ENCODE data around the gene NPIPB8.
"Not testable (repeated sequence)": the region's sequence is repeated elsewhere in the genome, so short reads cannot be mapped to it uniquely, and the experiment has no call there.

NPIPB8 gene

DNA sequence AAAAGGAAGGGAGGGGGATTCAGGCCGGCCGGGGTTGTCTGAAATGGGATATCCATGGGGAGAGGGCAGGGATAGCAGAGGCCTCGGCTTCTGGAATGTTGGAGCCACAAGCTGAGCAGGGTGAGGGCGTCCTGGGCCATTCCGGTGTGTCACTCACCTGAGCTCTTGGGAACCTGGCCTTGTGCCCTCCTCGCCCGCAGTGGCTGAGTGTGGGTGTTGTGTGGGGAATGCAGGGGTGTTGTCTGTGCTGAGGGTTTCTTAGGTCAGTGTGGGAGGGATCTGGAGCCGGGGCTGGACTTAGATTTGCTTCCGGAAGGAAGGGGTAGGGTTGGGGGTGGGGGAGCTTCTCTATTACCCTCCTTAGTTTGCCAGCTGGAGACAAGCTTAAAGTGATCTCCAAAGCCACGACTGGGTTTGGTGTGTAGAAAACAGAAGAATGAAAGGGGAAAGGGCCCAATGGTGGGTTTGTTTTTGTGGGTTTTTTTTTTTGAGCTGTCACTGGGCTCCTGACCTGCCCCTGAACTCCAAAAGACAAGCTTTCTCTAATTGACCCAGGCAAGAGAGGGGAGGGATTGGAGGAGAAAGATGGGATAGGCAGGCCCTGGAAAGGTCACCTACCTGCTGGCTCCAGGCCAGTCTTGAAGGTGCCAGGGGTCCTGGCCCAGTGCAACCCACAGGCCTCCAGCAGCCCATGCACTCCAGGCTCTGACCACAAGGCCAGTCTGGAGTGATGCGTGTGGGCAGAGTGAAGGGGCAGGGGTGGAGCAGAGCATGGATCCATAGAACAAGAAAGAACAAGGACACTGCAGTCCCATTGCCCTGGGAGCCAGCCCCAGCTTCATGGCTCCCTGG is 40.8 kb upstream of the NPIPB8 start, which contains the start of gene SULT1A2:
Gene SULT1A2 (minus strand): TSS at position 211 of the 852 bp plus-strand sequence. CDS start 1,120 bp downstream, outside the sequence.
- no peak within 1 kb of the TSS for H3K4me3 ChIP-seq (replicated peaks; ENCODE audit: insufficient read depth, low read length)
- TF ChIP-seq POLR2AphosphoS5 (IDR thresholded peaks at IDR 0.05; ENCODE audit: low read depth) (no peak), SPI1 (IDR thresholded peaks at IDR 0.05; ENCODE audit: borderline replicate concordance, low read depth) (no peak), GABPA (IDR thresholded peaks at IDR 0.05; ENCODE audit: low read depth) (no peak)
- TF ChIP-seq, protein P1, sequence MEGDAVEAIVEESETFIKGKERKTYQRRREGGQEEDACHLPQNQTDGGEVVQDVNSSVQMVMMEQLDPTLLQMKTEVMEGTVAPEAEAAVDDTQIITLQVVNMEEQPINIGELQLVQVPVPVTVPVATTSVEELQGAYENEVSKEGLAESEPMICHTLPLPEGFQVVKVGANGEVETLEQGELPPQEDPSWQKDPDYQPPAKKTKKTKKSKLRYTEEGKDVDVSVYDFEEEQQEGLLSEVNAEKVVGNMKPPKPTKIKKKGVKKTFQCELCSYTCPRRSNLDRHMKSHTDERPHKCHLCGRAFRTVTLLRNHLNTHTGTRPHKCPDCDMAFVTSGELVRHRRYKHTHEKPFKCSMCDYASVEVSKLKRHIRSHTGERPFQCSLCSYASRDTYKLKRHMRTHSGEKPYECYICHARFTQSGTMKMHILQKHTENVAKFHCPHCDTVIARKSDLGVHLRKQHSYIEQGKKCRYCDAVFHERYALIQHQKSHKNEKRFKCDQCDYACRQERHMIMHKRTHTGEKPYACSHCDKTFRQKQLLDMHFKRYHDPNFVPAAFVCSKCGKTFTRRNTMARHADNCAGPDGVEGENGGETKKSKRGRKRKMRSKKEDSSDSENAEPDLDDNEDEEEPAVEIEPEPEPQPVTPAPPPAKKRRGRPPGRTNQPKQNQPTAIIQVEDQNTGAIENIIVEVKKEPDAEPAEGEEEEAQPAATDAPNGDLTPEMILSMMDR (IDR thresholded peaks at IDR 0.05; ENCODE audit: insufficient read depth, low read length) = no peak
- TF ChIP-seq, protein P2, sequence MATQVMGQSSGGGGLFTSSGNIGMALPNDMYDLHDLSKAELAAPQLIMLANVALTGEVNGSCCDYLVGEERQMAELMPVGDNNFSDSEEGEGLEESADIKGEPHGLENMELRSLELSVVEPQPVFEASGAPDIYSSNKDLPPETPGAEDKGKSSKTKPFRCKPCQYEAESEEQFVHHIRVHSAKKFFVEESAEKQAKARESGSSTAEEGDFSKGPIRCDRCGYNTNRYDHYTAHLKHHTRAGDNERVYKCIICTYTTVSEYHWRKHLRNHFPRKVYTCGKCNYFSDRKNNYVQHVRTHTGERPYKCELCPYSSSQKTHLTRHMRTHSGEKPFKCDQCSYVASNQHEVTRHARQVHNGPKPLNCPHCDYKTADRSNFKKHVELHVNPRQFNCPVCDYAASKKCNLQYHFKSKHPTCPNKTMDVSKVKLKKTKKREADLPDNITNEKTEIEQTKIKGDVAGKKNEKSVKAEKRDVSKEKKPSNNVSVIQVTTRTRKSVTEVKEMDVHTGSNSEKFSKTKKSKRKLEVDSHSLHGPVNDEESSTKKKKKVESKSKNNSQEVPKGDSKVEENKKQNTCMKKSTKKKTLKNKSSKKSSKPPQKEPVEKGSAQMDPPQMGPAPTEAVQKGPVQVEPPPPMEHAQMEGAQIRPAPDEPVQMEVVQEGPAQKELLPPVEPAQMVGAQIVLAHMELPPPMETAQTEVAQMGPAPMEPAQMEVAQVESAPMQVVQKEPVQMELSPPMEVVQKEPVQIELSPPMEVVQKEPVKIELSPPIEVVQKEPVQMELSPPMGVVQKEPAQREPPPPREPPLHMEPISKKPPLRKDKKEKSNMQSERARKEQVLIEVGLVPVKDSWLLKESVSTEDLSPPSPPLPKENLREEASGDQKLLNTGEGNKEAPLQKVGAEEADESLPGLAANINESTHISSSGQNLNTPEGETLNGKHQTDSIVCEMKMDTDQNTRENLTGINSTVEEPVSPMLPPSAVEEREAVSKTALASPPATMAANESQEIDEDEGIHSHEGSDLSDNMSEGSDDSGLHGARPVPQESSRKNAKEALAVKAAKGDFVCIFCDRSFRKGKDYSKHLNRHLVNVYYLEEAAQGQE (IDR thresholded peaks at IDR 0.05; ENCODE audit: insufficient replicate concordance, low read depth) = no peak
- no peak within 1 kb of the TSS for H3K27ac ChIP-seq (replicated peaks)
- DNase-seq (ENCODE audit: low read depth in 1 of 2, low spot score in 1 of 2) = no peak
- H3K27me3 ChIP-seq (ENCODE audit: insufficient read depth, poor library complexity, severe bottlenecking) = no peaks in the 10 kb centered on the region

DNA sequence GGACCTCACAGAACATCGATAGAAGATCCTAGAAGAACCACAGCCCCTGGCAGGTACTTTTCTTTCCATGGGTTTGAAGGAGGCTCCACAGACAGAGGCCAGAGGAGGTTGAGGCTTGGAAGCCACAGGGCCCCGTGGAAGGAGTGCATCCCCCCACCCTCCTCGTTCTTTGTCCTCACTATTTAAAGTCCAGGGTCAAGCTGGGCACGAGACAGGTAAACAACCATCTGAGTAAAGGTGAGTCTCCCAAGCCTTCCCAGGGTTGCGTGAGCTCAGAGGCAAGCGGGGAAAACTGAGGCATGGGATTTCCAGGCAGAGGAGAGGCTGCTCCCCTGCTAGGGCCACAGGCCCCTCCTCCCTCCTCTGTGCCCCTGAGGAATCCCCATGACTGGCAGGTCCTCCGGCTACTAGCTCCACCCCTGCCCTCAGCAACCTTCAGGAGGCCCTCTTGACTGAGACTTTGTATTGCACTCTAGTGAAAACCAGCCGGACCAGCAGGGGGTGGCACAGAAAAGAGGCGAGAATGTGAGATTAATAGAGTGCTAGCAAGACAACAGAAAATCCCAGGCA is 40.1 kb upstream of the NPIPB8 start:
- no peak for DNase-seq (ENCODE audit: low read depth in 1 of 2, low spot score in 1 of 2)
- H3K27ac ChIP-seq (replicated peaks) = no peak overlapping the region
- H3K27me3 ChIP-seq (ENCODE audit: insufficient read depth, poor library complexity, severe bottlenecking) = no peaks in the 10 kb centered on the region
- H3K4me3 ChIP-seq (replicated peaks; ENCODE audit: insufficient read depth, low read length) = no peak overlapping the region
- TF ChIP-seq SPI1 (IDR thresholded peaks at IDR 0.05; ENCODE audit: borderline replicate concordance, low read depth) (no peak), GABPA (IDR thresholded peaks at IDR 0.05; ENCODE audit: low read depth) (no peak), POLR2AphosphoS5 (IDR thresholded peaks at IDR 0.05; ENCODE audit: low read depth) (no peak)
- TF ChIP-seq, protein P2 (IDR thresholded peaks at IDR 0.05; ENCODE audit: insufficient replicate concordance, low read depth) = no peak
- TF ChIP-seq, protein P1 (IDR thresholded peaks at IDR 0.05; ENCODE audit: insufficient read depth, low read length) = no peak

DNA sequence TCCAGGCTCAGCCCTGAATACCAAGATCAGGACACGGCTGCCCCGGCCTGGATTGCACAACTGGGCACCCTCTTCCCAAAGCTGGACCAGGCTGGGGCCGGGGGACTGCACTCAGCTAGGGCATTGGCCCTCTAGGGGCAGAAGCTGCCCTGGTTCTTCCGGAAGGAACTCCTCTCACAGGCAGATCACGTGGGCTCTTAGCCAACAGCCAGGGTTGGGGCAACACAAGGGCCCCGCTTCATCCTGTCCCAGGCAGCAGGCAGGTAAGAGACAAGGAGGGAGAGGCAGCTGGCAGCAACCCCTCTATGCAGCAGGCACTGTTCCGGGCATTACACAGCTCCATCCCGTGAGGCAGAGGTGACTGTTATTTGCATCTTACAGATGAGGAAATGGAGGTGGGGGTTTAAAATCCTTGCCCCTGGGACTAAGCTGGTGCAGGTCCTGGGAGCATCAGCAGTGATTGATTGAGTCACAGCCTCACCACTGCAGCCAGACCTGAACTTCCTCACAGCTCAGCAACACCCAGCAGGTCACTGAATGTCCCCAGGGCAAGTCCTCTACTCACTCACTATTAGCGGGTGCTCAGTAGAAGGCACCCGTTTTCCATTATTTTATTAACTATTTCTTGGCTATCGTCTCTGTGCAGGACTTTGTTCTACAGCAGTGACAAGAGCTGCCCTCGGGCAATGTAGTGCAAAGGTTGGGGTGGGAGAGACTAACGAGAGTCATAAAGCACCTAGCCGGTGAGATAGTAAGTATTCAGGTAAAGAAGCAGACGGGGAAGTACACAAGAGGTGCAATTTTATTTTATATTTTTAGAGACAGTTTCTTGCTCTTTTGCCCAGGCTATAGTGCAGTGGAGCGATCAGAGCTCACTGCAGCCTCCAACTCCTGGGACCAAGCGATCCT is 38.2 kb upstream of the NPIPB8 start:
- not testable (repeated sequence) for H3K27me3 ChIP-seq (ENCODE audit: insufficient read depth, poor library complexity, severe bottlenecking); H3K4me3 ChIP-seq (replicated peaks; ENCODE audit: insufficient read depth, low read length); DNase-seq (ENCODE audit: low read depth in 1 of 2, low spot score in 1 of 2); H3K27ac ChIP-seq (replicated peaks)

DNA sequence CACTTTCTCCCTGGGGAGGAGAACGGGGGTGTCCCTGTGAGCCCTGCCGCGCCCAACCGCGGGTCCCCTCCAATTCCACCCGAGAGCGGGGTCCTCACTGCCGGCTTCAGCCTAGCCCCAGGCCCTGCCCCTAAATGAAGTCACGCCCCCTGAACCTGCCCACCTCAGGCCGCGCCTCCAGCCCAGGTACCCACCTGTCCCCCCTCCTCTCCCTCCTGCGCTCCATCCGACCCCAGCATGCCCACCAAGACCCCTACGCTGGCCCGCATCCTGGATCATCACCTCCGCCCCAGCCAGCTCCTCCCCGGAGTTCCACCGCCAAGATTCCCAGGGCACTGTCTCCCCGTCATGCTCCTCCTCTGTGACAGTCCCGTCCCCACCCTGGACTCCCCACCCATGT is 36.9 kb upstream of the NPIPB8 start:
- H3K4me3 ChIP-seq (replicated peaks; ENCODE audit: insufficient read depth, low read length); H3K27me3 ChIP-seq (ENCODE audit: insufficient read depth, poor library complexity, severe bottlenecking); DNase-seq (ENCODE audit: low read depth in 1 of 2, low spot score in 1 of 2); H3K27ac ChIP-seq (replicated peaks): not testable (repeated sequence)

DNA sequence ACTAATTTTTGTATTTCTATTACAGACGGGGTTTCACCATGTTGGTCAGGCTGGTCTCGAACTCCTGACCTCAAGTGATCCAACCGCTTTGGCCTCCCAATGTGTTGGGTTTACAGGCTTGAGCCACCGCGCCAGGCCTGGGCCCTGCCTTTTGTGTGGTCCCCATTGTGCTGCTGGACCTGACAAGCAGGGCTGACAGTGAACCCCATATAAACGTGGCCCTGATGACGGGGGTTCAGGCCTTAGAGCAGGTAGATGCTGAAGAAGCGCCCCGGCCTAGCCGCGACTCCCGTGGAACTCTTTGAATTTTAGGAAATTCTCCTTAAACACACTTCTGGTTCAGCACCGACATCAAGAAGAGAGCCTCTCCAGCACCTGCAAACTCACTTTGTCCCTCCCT is 36.3 kb upstream of the NPIPB8 start:
- not testable (repeated sequence) for H3K27ac ChIP-seq (replicated peaks); H3K27me3 ChIP-seq (ENCODE audit: insufficient read depth, poor library complexity, severe bottlenecking); H3K4me3 ChIP-seq (replicated peaks; ENCODE audit: insufficient read depth, low read length); DNase-seq (ENCODE audit: low read depth in 1 of 2, low spot score in 1 of 2)

DNA sequence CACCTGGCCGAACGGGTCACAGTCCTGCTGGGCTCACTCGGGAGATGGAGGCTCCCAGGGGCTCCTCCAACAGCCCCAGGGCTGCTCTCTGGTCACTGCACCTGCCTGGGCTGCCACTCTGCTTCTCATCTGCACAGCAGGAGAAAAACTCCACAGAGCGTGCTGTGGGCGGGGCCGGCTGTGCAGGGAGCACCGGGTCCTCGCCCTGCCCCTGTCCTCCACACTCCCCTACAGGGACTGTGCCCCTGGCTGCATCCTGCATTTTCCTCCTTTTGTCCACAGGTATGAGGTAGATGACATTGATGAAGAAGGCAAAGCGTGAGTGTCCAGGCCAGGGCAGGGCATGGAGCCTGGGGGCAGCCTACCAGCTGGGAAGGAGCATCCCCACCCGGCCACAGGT is 35.8 kb upstream of the NPIPB8 start:
- not testable (repeated sequence) for H3K27ac ChIP-seq (replicated peaks); H3K4me3 ChIP-seq (replicated peaks; ENCODE audit: insufficient read depth, low read length); H3K27me3 ChIP-seq (ENCODE audit: insufficient read depth, poor library complexity, severe bottlenecking); DNase-seq (ENCODE audit: low read depth in 1 of 2, low spot score in 1 of 2)
